Fibroblast of lung (primary cell): ENCODE data around the gene EVPL.

Experiments used
- CTCF ChIP-seq, 2 donors: IDR thresholded peaks in 1 of 2; conservative IDR thresholded peaks in 1 of 2; 1 replicate in 1 of 2; 2 replicates in 1 of 2; pipeline ENCODE4 v1.5.1; 2011 to 2012; ENCODE audit warnings: low read length in 2 of 2, control low read depth in 1 of 2, inconsistent platforms in 1 of 2, low read depth in 1 of 2, mild to moderate bottlenecking in 1 of 2
- EZH2 ChIP-seq: IDR thresholded peaks from 2 replicates; pipeline ENCODE4 v1.5.1; 2012; ENCODE audit warnings: low read length, control low read depth, mild to moderate bottlenecking; ENCODE audit errors: missing control alignments

- TF ChIP-seq CTCF (conservative IDR thresholded peaks at IDR 0.05 in 1 of 2, IDR thresholded peaks at IDR 0.05 in 1 of 2; ENCODE audit: low read depth in 1 of 2, low read length in 2 of 2) (no peak), EZH2 (peak; percentile 67)
Measured at GRCh38 chr17:76074390-76075363, 47.6 kb upstream of the EVPL start, which contains the start of gene GALR2.
